HEK293 (cell line): Measurements from ENCODE around the gene S100PBP.

Source experiments
- KLF16 ChIP-seq: fragments of 450-650 bp; formaldehyde crosslinking; IDR thresholded peaks from 2 replicates; pipeline ENCODE4 v1.5.1; 2017; ENCODE audit warnings: missing biosample characterization, missing genetic modification characterization
- MZF1 ChIP-seq: fragments of 450-650 bp; formaldehyde crosslinking; IDR thresholded peaks from 2 replicates; pipeline ENCODE4 v1.5.1; 2017; ENCODE audit warnings: missing biosample characterization, missing genetic modification characterization, borderline replicate concordance
- PRDM10 ChIP-seq: fragments of 450-650 bp; formaldehyde crosslinking; IDR thresholded peaks from 2 replicates; pipeline ENCODE4 v1.5.1; 2016; ENCODE audit warnings: missing biosample characterization, missing genetic modification characterization
- SP3 ChIP-seq: fragments of 450-650 bp; formaldehyde crosslinking; IDR thresholded peaks from 2 replicates; pipeline ENCODE4 v1.5.1; 2016; ENCODE audit warnings: missing biosample characterization, missing genetic modification characterization
- SP7 ChIP-seq: fragments of 450-650 bp; formaldehyde crosslinking; IDR thresholded peaks from 2 replicates; pipeline ENCODE4 v1.5.1; 2016; ENCODE audit warnings: missing biosample characterization, missing genetic modification characterization
- TCF7L2 ChIP-seq: IDR thresholded peaks from 2 replicates; pipeline ENCODE4 v1.6.1; 2011; ENCODE audit warnings: low read depth, mild to moderate bottlenecking, inconsistent platforms, low read length, moderate library complexity, borderline replicate concordance
- ZBTB1 ChIP-seq: fragments of 450-650 bp; formaldehyde crosslinking; IDR thresholded peaks from 2 replicates; pipeline ENCODE4 v1.5.1; 2016; ENCODE audit warnings: missing biosample characterization, missing genetic modification characterization
- ZBTB17 ChIP-seq: fragments of 450-650 bp; formaldehyde crosslinking; IDR thresholded peaks from 2 replicates; pipeline ENCODE4 v1.5.1; 2016; ENCODE audit warnings: missing biosample characterization, missing genetic modification characterization
- ZNF10 ChIP-seq: fragments of 450-650 bp; formaldehyde crosslinking; IDR thresholded peaks from 2 replicates; pipeline ENCODE4 v1.5.1; 2017; ENCODE audit warnings: missing biosample characterization, missing genetic modification characterization
- ZNF114 ChIP-seq: fragments of 450-650 bp; formaldehyde crosslinking; IDR thresholded peaks from 2 replicates; pipeline ENCODE4 v1.5.0; 2017; ENCODE audit warnings: missing biosample characterization, missing genetic modification characterization
- ZNF2 ChIP-seq: fragments of 450-650 bp; formaldehyde crosslinking; IDR thresholded peaks from 2 replicates; pipeline ENCODE4 v1.5.1; 2016; ENCODE audit warnings: missing biosample characterization, missing genetic modification characterization
- ZNF239 ChIP-seq: fragments of 450-650 bp; formaldehyde crosslinking; IDR thresholded peaks from 2 replicates; pipeline ENCODE4 v1.5.1; 2016; ENCODE audit warnings: missing biosample characterization, missing genetic modification characterization
- ZNF248 ChIP-seq: fragments of 450-650 bp; formaldehyde crosslinking; IDR thresholded peaks from 2 replicates; pipeline ENCODE4 v1.5.1; 2017; ENCODE audit warnings: missing biosample characterization, missing genetic modification characterization
- ZNF274 ChIP-seq, 2 experiments: fragments of 200-500 bp in 1 of 2; fragments of 450-650 bp in 1 of 2; sonication (Bioruptor generic) in 1 of 2; formaldehyde crosslinking in 1 of 2; IDR thresholded peaks; 2 replicates each; pipeline versions ENCODE4 v1.5.1 to v1.6.1; 2014 to 2016; ENCODE audit warnings: borderline replicate concordance in 1 of 2, inconsistent platforms in 1 of 2, low read length in 1 of 2, missing biosample characterization in 1 of 2, missing genetic modification characterization in 1 of 2
- ZNF280C ChIP-seq: fragments of 450-650 bp; formaldehyde crosslinking; IDR thresholded peaks from 2 replicates; pipeline ENCODE4 v1.5.1; 2016; ENCODE audit warnings: missing biosample characterization, missing genetic modification characterization
- ZNF280D ChIP-seq: fragments of 450-650 bp; formaldehyde crosslinking; IDR thresholded peaks from 2 replicates; pipeline ENCODE4 v1.5.1; 2016; ENCODE audit warnings: missing biosample characterization, missing genetic modification characterization
- ZNF449 ChIP-seq: fragments of 450-650 bp; formaldehyde crosslinking; IDR thresholded peaks from 2 replicates; pipeline ENCODE4 v1.5.1; 2017; ENCODE audit warnings: missing biosample characterization, mild to moderate bottlenecking, missing genetic modification characterization, moderate library complexity
- ZNF639 ChIP-seq: fragments of 450-650 bp; formaldehyde crosslinking; IDR thresholded peaks from 2 replicates; pipeline ENCODE4 v1.5.1; 2016; ENCODE audit warnings: missing biosample characterization, missing genetic modification characterization
- ZNF701 ChIP-seq: fragments of 450-650 bp; formaldehyde crosslinking; IDR thresholded peaks from 2 replicates; pipeline ENCODE4 v1.5.1; 2016; ENCODE audit warnings: missing biosample characterization, missing genetic modification characterization
- ZNF830 ChIP-seq: fragments of 450-650 bp; IDR thresholded peaks from 2 replicates; pipeline ENCODE4 v1.5.0; 2018; ENCODE audit warnings: missing biosample characterization, missing genetic modification characterization, low read depth, mild to moderate bottlenecking, moderate library complexity
- ZNF837 ChIP-seq: fragments of 450-650 bp; formaldehyde crosslinking; IDR thresholded peaks from 2 replicates; pipeline ENCODE4 v1.5.1; 2016; ENCODE audit warnings: missing biosample characterization, missing genetic modification characterization
- ZSCAN16 ChIP-seq: fragments of 450-650 bp; formaldehyde crosslinking; IDR thresholded peaks from 2 replicates; pipeline ENCODE4 v1.5.1; 2016; ENCODE audit warnings: missing biosample characterization, missing genetic modification characterization
- ZSCAN23 ChIP-seq: fragments of 450-650 bp; formaldehyde crosslinking; IDR thresholded peaks from 2 replicates; pipeline ENCODE4 v1.5.1; 2016; ENCODE audit warnings: missing biosample characterization, missing genetic modification characterization
- ZSCAN30 ChIP-seq: fragments of 450-650 bp; IDR thresholded peaks from 2 replicates; pipeline ENCODE4 v1.5.1; 2018; ENCODE audit warnings: missing biosample characterization, mild to moderate bottlenecking, missing genetic modification characterization, moderate library complexity
- ZXDB ChIP-seq: fragments of 450-650 bp; formaldehyde crosslinking; IDR thresholded peaks from 2 replicates; pipeline ENCODE4 v1.5.1; 2016; ENCODE audit warnings: missing biosample characterization, missing genetic modification characterization

S100PBP gene

GRCh38 chr1:32773018-32773763, 44.3 kb upstream of the S100PBP start (continued):
- peak; percentile 50; the same call in 1 of the 2 replicates for TF ChIP-seq ZSCAN30 (tag by site-specific recombination)
- TF ChIP-seq ZBTB17 (tag by site-specific recombination): peak; percentile 79
- TF ChIP-seq MZF1 (tag by site-specific recombination): no peak
- TF ChIP-seq ZNF274 (IDR thresholded peaks at IDR 0.05; ENCODE audit: low read length): no peak
- TF ChIP-seq ZNF274 (tag by site-specific recombination; IDR thresholded peaks at IDR 0.05; ENCODE audit: borderline replicate concordance): no peak
- TF ChIP-seq ZNF701 (tag by site-specific recombination): no peak
- peak; percentile 17; the same call in 1 of the 2 replicates for TF ChIP-seq PRDM10 (tag by site-specific recombination)
- TF ChIP-seq ZXDB (tag by site-specific recombination): 0 out of 2 replicates have a peak, but pooled peaks have one; percentile 21
- TF ChIP-seq ZNF837 (tag by site-specific recombination): no peak
- no peak for TF ChIP-seq TCF7L2
- TF ChIP-seq ZNF639: 0 out of 2 replicates have a peak, but pooled peaks have one; percentile 36
- TF ChIP-seq ZBTB1 (tag by site-specific recombination): no peak
- no peak for TF ChIP-seq SP3 (tag by site-specific recombination)
- TF ChIP-seq ZNF248: no peak
- TF ChIP-seq ZNF10 (tag by site-specific recombination): no peak
- TF ChIP-seq ZSCAN23: no peak
- no peak for TF ChIP-seq KLF16 (tag by site-specific recombination)
- TF ChIP-seq ZNF449 (tag by site-specific recombination): no peak
- TF ChIP-seq SP7: no peak
- TF ChIP-seq ZNF239 (tag by site-specific recombination): no peak
- no peak for TF ChIP-seq ZNF280C
- TF ChIP-seq ZNF280D: no peak
- TF ChIP-seq ZNF830 (tag by site-specific recombination): no peak
- TF ChIP-seq ZSCAN16: no peak
- no peak for TF ChIP-seq ZNF114 (tag by site-specific recombination)
- peak; percentile 86 for TF ChIP-seq ZNF2 (tag by site-specific recombination)
